ENCODE data around the gene NEMP1. TPM values are rescaled to one million over a fixed set of nuclear protein-coding genes. Genes with fewer than 3 reads are reported as not detected.

NEMP1 gene
- total and polyA plus RNA-seq, 2 of the 8 experiments (the other 6 are each of a cell fraction or from before 2014, with no cell fraction given) = 30.1 to 43.2 TPM

- Histone ChIP-seq H3K4ac (replicated peaks; ENCODE audit: insufficient read length, low read depth, low read length) (no peak overlapping the region), H3K27ac (ENCODE audit: low read depth, low read length) (no peak overlapping the region), H2BK120ac (replicated peaks; ENCODE audit: low read depth, low read length) (no peak overlapping the region), H2AFZ (ENCODE audit: low read length) (no peak overlapping the region), H4K5ac (ENCODE audit: insufficient read length, low read depth, low read length) (no peak overlapping the region), H4K20me1 (replicated peaks in 1 of 2; ENCODE audit: control insufficient read depth in 1 of 2, insufficient read depth in 2 of 2, low read length in 2 of 2) (no peaks in the 10 kb centered on the region), H3K4me3 (ENCODE audit: extremely low read depth in 1 of 4, insufficient read depth in 2 of 4, low read depth in 3 of 4, low read length in 4 of 4) (no peak overlapping the region), H2BK12ac (ENCODE audit: low read depth, low read length) (no peak overlapping the region), H2AK5ac (ENCODE audit: low read depth, low read length) (no peak overlapping the region), H3K4me1 (replicated peaks in 1 of 4; ENCODE audit: control insufficient read depth in 3 of 4, insufficient read depth in 4 of 4, low read length in 3 of 4) (peaks cover 2 to 15% (median 11%) of the 10 kb centered on the region in 4 experiments), H3K56ac (replicated peaks; ENCODE audit: insufficient read length, low read depth, low read length) (no peak overlapping the region), H2BK20ac (ENCODE audit: low read length) (no peak overlapping the region), H4K91ac (replicated peaks; ENCODE audit: insufficient read length, low read length) (no peak overlapping the region), H3K9ac (replicated peaks in 1 of 4; ENCODE audit: extremely low read depth in 1 of 4, low read depth in 3 of 4, low read length in 3 of 4) (no peak overlapping the region; a peak in 1 of 7 replicates), H3K79me1 (ENCODE audit: low read depth, low read length) (no peaks in the 10 kb centered on the region), H3K18ac (ENCODE audit: extremely low read depth, low read length) (no peak overlapping the region; the same call in 1 of the 2 replicates), H3K4me2 (ENCODE audit: insufficient read depth in 1 of 2, low read depth in 2 of 2, low read length in 2 of 2) (peak overlapping the region in 1 of 2 experiments; percentile 9; a peak in 2 of 4 replicates), H3K23me2 (ENCODE audit: low read depth, low read length) (no peaks in the 10 kb centered on the region; the same call in 1 of the 2 replicates), H2BK5ac (ENCODE audit: low read depth, low read length) (0 out of 2 replicates have a peak overlapping the region, but pooled peaks have one; percentile 53), H2BK15ac (ENCODE audit: low read length) (no peak overlapping the region), H3K23ac (ENCODE audit: insufficient read length) (no peak overlapping the region), H3K9me3 (ENCODE audit: insufficient read depth in 2 of 2, low read depth in 1 of 2, low read length in 1 of 2) (no peaks in the 10 kb centered on the region), H3K14ac (ENCODE audit: insufficient read length) (no peak overlapping the region), H3K79me2 (ENCODE audit: control insufficient read depth in 1 of 2, insufficient read depth in 2 of 2, low read length in 2 of 2) (peaks cover 0 to 1% of the 10 kb centered on the region in 2 experiments; a peak in 2 of 4 replicates), H4K8ac (ENCODE audit: extremely low read depth, insufficient read depth, low read length) (no peak overlapping the region), H3K27me3 (replicated peaks in 1 of 4; ENCODE audit: control insufficient read depth in 3 of 4, extremely low read depth in 1 of 4, insufficient read depth in 3 of 4, low read length in 3 of 4) (no peaks in the 10 kb centered on the region), H3K36me3 (ENCODE audit: control insufficient read depth in 2 of 4, insufficient read depth in 4 of 4, low read length in 3 of 4) (no peaks in the 10 kb centered on the region; a peak in 1 of 8 replicates)
- CTCF ChIA-PET (ENCODE audit: partially characterized antibody) = interaction anchor here (0.7 to 4.8 kb wide), 14 partner anchors 9 to 779 kb away, joined by 3 to 45 read pairs (median 4); partner anchors contain the start of gene STAT6
- POLR2A ChIA-PET (ENCODE audit: partially characterized antibody) = interaction anchor here (0.9 to 3.7 kb wide), 3 partner anchors 55 to 117 kb away, joined by 3 to 17 read pairs (median 5); partner anchors contain the start of genes LRP1 and STAT6
- TF ChIP-seq SP1 (IDR thresholded peaks at IDR 0.05; ENCODE audit: low read depth, low read length) (0 out of 2 replicates have a peak, but pooled peaks have one; percentile 33), ZNF274 (IDR thresholded peaks at IDR 0.05; ENCODE audit: borderline replicate concordance, extremely low read depth, low read length) (no peak)
- FAIRE-seq (no peak), DNase-seq (ENCODE audit: low read depth in 1 of 2, low spot score in 2 of 2) (no peak)
- WGBS, 2 experiments (ENCODE audit: extremely low coverage in 1 of 2, insufficient coverage in 1 of 2, insufficient read length in 1 of 2, insufficient replicate concordance in 2 of 2, low coverage in 1 of 2, low lambda C conversion rate in 2 of 2, missing lambda C conversion rate in 1 of 2) = 93% methylated on average over 4 of the region's 4 CpGs; no CpG with 5 or more reads in 1 of the 2 experiments
These were observed 67.9 kb downstream of the NEMP1 start for GRCh38 chr12:57010627-57011247.
